ENCODE measurements around the gene KCNMA1. TPM values are rescaled to one million over a fixed set of nuclear protein-coding genes. Genes with fewer than 3 reads are reported as not detected.
A peak's percentile ranks its signal among the peaks of the same experiment; 100 is the strongest.

Gene KCNMA1
- polyA plus RNA-seq, 1 of the 3 experiments (the other 2 are of a cell fraction): 107 TPM

DNA sequence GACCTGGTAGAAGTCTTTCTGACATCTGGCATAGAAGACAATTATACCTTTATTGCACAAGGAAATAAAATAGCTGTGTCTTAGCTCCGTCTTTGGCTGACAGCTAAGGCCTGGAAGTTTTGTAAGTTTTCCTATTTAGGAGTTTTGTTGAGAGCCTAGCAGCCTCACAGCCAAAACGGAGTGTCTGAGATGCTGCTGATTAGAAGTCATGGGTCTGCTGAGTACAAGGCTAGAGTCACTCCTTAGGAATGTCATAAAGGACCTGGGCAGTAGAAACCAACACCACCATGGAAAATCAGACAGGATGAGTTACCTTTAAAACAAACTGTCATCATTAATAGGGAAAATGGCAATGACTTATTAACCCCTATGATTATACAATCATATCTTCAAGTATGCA is 442.5 kb downstream of the KCNMA1 start (continued):
- TF ChIP-seq, protein P1, sequence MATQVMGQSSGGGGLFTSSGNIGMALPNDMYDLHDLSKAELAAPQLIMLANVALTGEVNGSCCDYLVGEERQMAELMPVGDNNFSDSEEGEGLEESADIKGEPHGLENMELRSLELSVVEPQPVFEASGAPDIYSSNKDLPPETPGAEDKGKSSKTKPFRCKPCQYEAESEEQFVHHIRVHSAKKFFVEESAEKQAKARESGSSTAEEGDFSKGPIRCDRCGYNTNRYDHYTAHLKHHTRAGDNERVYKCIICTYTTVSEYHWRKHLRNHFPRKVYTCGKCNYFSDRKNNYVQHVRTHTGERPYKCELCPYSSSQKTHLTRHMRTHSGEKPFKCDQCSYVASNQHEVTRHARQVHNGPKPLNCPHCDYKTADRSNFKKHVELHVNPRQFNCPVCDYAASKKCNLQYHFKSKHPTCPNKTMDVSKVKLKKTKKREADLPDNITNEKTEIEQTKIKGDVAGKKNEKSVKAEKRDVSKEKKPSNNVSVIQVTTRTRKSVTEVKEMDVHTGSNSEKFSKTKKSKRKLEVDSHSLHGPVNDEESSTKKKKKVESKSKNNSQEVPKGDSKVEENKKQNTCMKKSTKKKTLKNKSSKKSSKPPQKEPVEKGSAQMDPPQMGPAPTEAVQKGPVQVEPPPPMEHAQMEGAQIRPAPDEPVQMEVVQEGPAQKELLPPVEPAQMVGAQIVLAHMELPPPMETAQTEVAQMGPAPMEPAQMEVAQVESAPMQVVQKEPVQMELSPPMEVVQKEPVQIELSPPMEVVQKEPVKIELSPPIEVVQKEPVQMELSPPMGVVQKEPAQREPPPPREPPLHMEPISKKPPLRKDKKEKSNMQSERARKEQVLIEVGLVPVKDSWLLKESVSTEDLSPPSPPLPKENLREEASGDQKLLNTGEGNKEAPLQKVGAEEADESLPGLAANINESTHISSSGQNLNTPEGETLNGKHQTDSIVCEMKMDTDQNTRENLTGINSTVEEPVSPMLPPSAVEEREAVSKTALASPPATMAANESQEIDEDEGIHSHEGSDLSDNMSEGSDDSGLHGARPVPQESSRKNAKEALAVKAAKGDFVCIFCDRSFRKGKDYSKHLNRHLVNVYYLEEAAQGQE (IDR thresholded peaks at IDR 0.05; ENCODE audit: low read depth, low read length): 0 out of 2 replicates have a peak, but pooled peaks have one; percentile 42
- TF ChIP-seq, protein P2, sequence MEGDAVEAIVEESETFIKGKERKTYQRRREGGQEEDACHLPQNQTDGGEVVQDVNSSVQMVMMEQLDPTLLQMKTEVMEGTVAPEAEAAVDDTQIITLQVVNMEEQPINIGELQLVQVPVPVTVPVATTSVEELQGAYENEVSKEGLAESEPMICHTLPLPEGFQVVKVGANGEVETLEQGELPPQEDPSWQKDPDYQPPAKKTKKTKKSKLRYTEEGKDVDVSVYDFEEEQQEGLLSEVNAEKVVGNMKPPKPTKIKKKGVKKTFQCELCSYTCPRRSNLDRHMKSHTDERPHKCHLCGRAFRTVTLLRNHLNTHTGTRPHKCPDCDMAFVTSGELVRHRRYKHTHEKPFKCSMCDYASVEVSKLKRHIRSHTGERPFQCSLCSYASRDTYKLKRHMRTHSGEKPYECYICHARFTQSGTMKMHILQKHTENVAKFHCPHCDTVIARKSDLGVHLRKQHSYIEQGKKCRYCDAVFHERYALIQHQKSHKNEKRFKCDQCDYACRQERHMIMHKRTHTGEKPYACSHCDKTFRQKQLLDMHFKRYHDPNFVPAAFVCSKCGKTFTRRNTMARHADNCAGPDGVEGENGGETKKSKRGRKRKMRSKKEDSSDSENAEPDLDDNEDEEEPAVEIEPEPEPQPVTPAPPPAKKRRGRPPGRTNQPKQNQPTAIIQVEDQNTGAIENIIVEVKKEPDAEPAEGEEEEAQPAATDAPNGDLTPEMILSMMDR (IDR thresholded peaks at IDR 0.05): no peak
- peak; percentile 90 for TF ChIP-seq JUND (IDR thresholded peaks at IDR 0.05)
- TF ChIP-seq FOSL2 (IDR thresholded peaks at IDR 0.05; ENCODE audit: borderline replicate concordance, low read depth): peak; percentile 86
- TF ChIP-seq, protein P3, sequence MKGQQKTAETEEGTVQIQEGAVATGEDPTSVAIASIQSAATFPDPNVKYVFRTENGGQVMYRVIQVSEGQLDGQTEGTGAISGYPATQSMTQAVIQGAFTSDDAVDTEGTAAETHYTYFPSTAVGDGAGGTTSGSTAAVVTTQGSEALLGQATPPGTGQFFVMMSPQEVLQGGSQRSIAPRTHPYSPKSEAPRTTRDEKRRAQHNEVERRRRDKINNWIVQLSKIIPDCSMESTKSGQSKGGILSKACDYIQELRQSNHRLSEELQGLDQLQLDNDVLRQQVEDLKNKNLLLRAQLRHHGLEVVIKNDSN (IDR thresholded peaks at IDR 0.05; ENCODE audit: borderline replicate concordance, low read depth): no peak

DNA sequence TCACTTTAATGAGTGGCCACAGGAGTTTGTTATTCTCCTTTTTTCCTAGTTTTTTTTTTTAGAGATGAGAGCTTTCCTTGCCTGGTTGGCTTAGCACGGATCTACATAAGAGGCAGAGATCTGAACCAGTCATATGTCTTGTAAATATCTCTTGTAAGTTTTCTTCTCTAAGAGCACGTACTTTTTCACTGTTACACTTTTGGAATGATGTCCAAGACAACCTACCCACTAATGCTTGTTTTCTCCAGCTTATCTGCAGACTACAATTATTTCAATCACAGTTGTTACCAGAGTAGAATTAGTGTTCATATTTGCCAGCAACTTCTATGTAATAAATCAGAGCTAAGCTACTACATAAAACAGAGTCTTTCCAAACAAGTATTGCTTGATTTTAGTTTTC is 444.6 kb downstream of the KCNMA1 start:
- 95% methylated on average over 2 of the region's 2 CpGs for WGBS (ENCODE audit: low lambda C conversion rate)
- Histone ChIP-seq H3K27ac (ENCODE audit: low read depth in 2 of 2, low read length in 1 of 2) (no peak overlapping the region), H3K79me2 (ENCODE audit: insufficient read depth) (no peaks in the 10 kb centered on the region), H2AFZ (ENCODE audit: low read depth) (no peak overlapping the region), H3K4me3 (ENCODE audit: low read depth in 2 of 2, low read length in 1 of 2) (no peak overlapping the region), H3F3A (replicated peaks; ENCODE audit: insufficient read depth) (peaks cover 24% of the 10 kb centered on the region), H3K4me1 (ENCODE audit: control insufficient read depth in 1 of 2, insufficient read depth in 2 of 2, low read depth in 1 of 2, low read length in 1 of 2) (peaks cover under 1 to 27% of the 10 kb centered on the region in 2 experiments; a peak in 2 of 4 replicates), H4K20me1 (ENCODE audit: insufficient read depth) (no peaks in the 10 kb centered on the region), H3K9me3 (no peaks in the 10 kb centered on the region), H3K36me3 (replicated peaks in 1 of 2; ENCODE audit: control insufficient read depth in 1 of 2, insufficient read depth in 2 of 2, low read length in 1 of 2) (no peaks in the 10 kb centered on the region), H3K4me2 (no peak overlapping the region), H3K9ac (no peak overlapping the region), H3K9me2 (no peaks in the 10 kb centered on the region), H3K27me3 (ENCODE audit: insufficient read depth) (no peaks in the 10 kb centered on the region)
- DNase-seq: no peak
- POLR2A ChIA-PET: no interaction called here
- TF ChIP-seq POLR2AphosphoS5 (IDR thresholded peaks at IDR 0.05; ENCODE audit: low read depth, low read length) (no peak), RCOR1 (IDR thresholded peaks at IDR 0.05; ENCODE audit: low read length) (no peak), FOSL2 (IDR thresholded peaks at IDR 0.05; ENCODE audit: borderline replicate concordance, low read depth) (no peak), RXRA (IDR thresholded peaks at IDR 0.05; ENCODE audit: borderline replicate concordance, low read depth) (no peak), YY1 (IDR thresholded peaks at IDR 0.05; ENCODE audit: low read depth) (no peak), MXI1 (IDR thresholded peaks at IDR 0.05; ENCODE audit: low read depth, low read length) (no peak), ELF1 (IDR thresholded peaks at IDR 0.05) (no peak)
- TF ChIP-seq, protein P4, sequence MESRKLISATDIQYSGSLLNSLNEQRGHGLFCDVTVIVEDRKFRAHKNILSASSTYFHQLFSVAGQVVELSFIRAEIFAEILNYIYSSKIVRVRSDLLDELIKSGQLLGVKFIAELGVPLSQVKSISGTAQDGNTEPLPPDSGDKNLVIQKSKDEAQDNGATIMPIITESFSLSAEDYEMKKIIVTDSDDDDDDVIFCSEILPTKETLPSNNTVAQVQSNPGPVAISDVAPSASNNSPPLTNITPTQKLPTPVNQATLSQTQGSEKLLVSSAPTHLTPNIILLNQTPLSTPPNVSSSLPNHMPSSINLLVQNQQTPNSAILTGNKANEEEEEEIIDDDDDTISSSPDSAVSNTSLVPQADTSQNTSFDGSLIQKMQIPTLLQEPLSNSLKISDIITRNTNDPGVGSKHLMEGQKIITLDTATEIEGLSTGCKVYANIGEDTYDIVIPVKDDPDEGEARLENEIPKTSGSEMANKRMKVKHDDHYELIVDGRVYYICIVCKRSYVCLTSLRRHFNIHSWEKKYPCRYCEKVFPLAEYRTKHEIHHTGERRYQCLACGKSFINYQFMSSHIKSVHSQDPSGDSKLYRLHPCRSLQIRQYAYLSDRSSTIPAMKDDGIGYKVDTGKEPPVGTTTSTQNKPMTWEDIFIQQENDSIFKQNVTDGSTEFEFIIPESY (IDR thresholded peaks at IDR 0.05; ENCODE audit: borderline replicate concordance, low read depth): no peak
- TF ChIP-seq, protein P3 (IDR thresholded peaks at IDR 0.05; ENCODE audit: borderline replicate concordance, low read depth): no peak
- TF ChIP-seq, protein P2 (IDR thresholded peaks at IDR 0.05): no peak
- CTCF ChIA-PET: interaction anchor here (1.2 kb wide), 1 partner anchor 27 kb away, joined by 3 read pairs; no protein-coding TSS in a partner anchor

Measured in SK-N-SH (cell line).